Heart right ventricle (tissue), 16 donors: ENCODE data around the gene MYLK. TPM values are rescaled to one million over a fixed set of nuclear protein-coding genes. Genes with fewer than 3 reads are reported as not detected.

Experiments
- ATAC-seq, 8 donors: fragments of 200-7000 bp; cut with Tn5 transposase; one replicate each; pipeline ENCODE4 v1.9.1; 2020; ENCODE audit warnings: mild to moderate bottlenecking in 8 of 8, moderate library complexity in 8 of 8, moderate number of reproducible peaks in 1 of 8
- DNase-seq, 2 donors: peaks; one replicate each; pipeline ENCODE4 v3.0.0-alpha.2; 2020
- H3K27ac ChIP-seq, 10 donors: fragments of 200-600 bp; sonication (generic) in 2 of 10; one replicate each; pipeline versions ENCODE4 v1.5.0 to v1.8.0; 2020 to 2022; ENCODE audit warnings: mild to moderate bottlenecking in 3 of 10
- H3K27me3 ChIP-seq, 7 donors: fragments of 200-600 bp; one replicate each; pipeline ENCODE4 v1.8.0; 2021 to 2022; ENCODE audit warnings: mild to moderate bottlenecking in 2 of 7
- H3K36me3 ChIP-seq, 9 donors: fragments of 200-600 bp; sonication (generic) in 1 of 9; one replicate each; pipeline versions ENCODE4 v1.5.0 to v1.8.0; 2020 to 2022; ENCODE audit warnings: mild to moderate bottlenecking in 2 of 9
- H3K4me1 ChIP-seq, 9 donors: fragments of 200-600 bp; sonication (generic) in 1 of 9; one replicate each; pipeline versions ENCODE4 v1.5.0 to v1.8.0; 2020 to 2022; ENCODE audit warnings: mild to moderate bottlenecking in 4 of 9
- H3K4me3 ChIP-seq, 10 donors: fragments of 200-600 bp; sonication (generic) in 2 of 10; one replicate each; pipeline versions ENCODE4 v1.5.0 to v1.8.0; 2020 to 2022; ENCODE audit warnings: mild to moderate bottlenecking in 7 of 10, moderate library complexity in 2 of 10
- H3K9me3 ChIP-seq, 11 donors: fragments of 200-600 bp in 10 of 11; sonication (generic) in 2 of 11; one replicate each; pipeline versions ENCODE4 v1.5.0 to v1.8.0; 2013 to 2022; ENCODE audit warnings: mild to moderate bottlenecking in 2 of 11, control low read depth in 1 of 11, moderate library complexity in 1 of 11
- CTCF ChIP-seq, 9 donors: fragments of 200-600 bp; sonication (generic) in 2 of 9; IDR thresholded peaks; one replicate each; pipeline versions ENCODE4 v1.5.0 to v1.8.0; 2021 to 2022; ENCODE audit warnings: antibody characterized with exemption in 9 of 9, mild to moderate bottlenecking in 5 of 9, moderate library complexity in 1 of 9
- WGBS, 2 donors: extraction: QIAGEN DNeasy Blood & Tissue Kit; methylation state at CpG; one replicate each; pipeline ENCODE4 v1.1.7; 2013; ENCODE audit warnings: inconsistent platforms in 1 of 2; 5-methylcytosine and 5-hydroxymethylcytosine counted together
- intact Hi-C, 10 donors: fragments of 100-400 bp; cut with DNase I; formaldehyde crosslinking; loops; one replicate each; pipeline versions ENCODE4 v1.11.1 to v1.14.2; 2022
- polyA plus RNA-seq, 2 donors: library from polyadenylated mRNA; stranded (reverse); fragments of 200-250 nt; gene quantifications; one replicate each; pipeline ENCODE4 v1.2.3, GENCODE V29; 2013
- total RNA-seq, 10 donors: library from RNA; stranded (reverse); fragmentation: NEBNext Ultra II Directional in 3 of 10; extraction: Animal tissue kit (Norgen Biotek cat#: 25700) in 3 of 10; gene quantifications; one replicate each; pipeline versions ENCODE4 v1.2.1 to v1.2.4, GENCODE V29; 2021 to 2023
- donor health status: Arrhythmogenic right ventricular cardiomyopathy.
- donor health status: ischemic (EF 13 %, LVEDD 7.1; RV severe dilation, severe dysfunction).
- donor health status: healthy with polysubstance abuse.
- donor health status: DM: no; HTN: yes; CAD: no.
- donor health status: DM: no; HTN: no; CAD: no.
- donor health status: ischemic (EF 25% LVEDD 6.9; RV normal size, moderate dysfunction).
- donor health status: ischemic (EF 25% LVEDD 5.7; RV mildly dilated, moderate dysfunction).
- donor health status: healthy.
- donor health status: DM: yes; HTN: yes; CAD: no.
- donor health status: Ischemic cardiomyopathy.
- donor health status: ischemic (EF 35%, LVEDD 5.7; RV mildly dilated, moderate dysfunction).
- donor health status: nonischemic (EF 11% LVEDD 7.7; RV severe dilation, severe dysfunction).
- donor health status: DM: yes; HTN: yes; CAD: no.
- donor health status: PGD.
- donor health status: ischemic (EF 29% LVEDD 5.4; RV normal size, mild dysfunction).
- donor health status: nonischemic (EF 23%, LVEDD 6.1; RV moderate dilation, normal function).

The MYLK gene
- total and polyA plus RNA-seq, 12 donors, result 5.6 to 20.6 (median 11.6) TPM

GRCh38 chr3:123733341-123733740 lies 150.8 kb downstream of the MYLK start:
- intact Hi-C loops, result loop anchor here in 1 of 10 donors (10.0 kb wide), 1 partner anchor 251 kb away; no protein-coding TSS in a partner anchor
- ATAC-seq, result no peak
- Histone ChIP-seq H3K4me3 (no peak overlapping the region), H3K4me1 (no peaks in the 10 kb centered on the region), H3K36me3 (no peaks in the 10 kb centered on the region), H3K9me3 (no peaks in the 10 kb centered on the region), H3K27me3 (peaks cover 0 to 3% (median 0%) of the 10 kb centered on the region in 7 donors), H3K27ac (no peak overlapping the region)
- DNase-seq, result no peak
- WGBS, 2 donors, result 96 to 99% methylated on average over 4 of the region's 4 CpGs
- no peak for TF ChIP-seq CTCF (IDR thresholded peaks at IDR 0.05)

DNA sequence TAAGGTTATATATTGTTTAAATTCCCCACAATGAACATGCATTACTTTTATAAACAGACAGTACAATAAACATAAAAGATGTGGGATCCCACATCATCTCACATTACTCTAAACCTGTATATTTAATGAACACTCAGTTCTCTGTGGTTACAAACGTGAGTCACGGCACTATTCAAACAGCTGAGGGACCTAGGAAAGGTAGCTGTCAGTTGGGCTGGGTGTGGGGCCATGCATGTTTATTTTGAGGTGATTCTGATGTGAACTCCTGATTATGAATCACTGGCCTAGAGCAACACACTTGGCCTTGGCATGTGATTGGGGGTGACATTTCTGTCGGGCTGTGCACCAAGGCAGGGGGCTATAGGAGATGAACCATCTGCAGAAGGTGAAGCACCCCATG lies 151.7 kb downstream of the MYLK start:
- no peak for DNase-seq
- H3K27ac ChIP-seq, result no peak overlapping the region
- TF ChIP-seq CTCF (IDR thresholded peaks at IDR 0.05), result no peak
- H3K27me3 ChIP-seq, result peaks cover 0 to 3% (median 0%) of the 10 kb centered on the region in 7 donors
- no peak overlapping the region for H3K4me3 ChIP-seq
- H3K9me3 ChIP-seq, result no peaks in the 10 kb centered on the region
- no peaks in the 10 kb centered on the region for H3K36me3 ChIP-seq
- ATAC-seq, result no peak
- H3K4me1 ChIP-seq, result no peaks in the 10 kb centered on the region
- intact Hi-C loops, result loop anchor here in 1 of 10 donors (10.0 kb wide), 1 partner anchor 252 kb away; no protein-coding TSS in a partner anchor
- 90 to 95% methylated on average over 3 of the region's 3 CpGs for WGBS, 2 donors

- ATAC-seq (no peak), DNase-seq (no peak)
- Histone ChIP-seq H3K27ac (no peak overlapping the region), H3K4me1 (no peaks in the 10 kb centered on the region), H3K4me3 (no peak overlapping the region), H3K9me3 (no peaks in the 10 kb centered on the region), H3K36me3 (no peaks in the 10 kb centered on the region), H3K27me3 (peaks cover 0 to 3% (median 0%) of the 10 kb centered on the region in 7 donors)
- TF ChIP-seq CTCF (IDR thresholded peaks at IDR 0.05), result no peak
- intact Hi-C loops, result loop anchor here in 1 of 10 donors (10.0 kb wide), 1 partner anchor 254 kb away; no protein-coding TSS in a partner anchor
- 82% methylated on average over 4 of the region's 4 CpGs for WGBS, 2 donors
These were observed 153.3 kb downstream of the MYLK start for GRCh38 chr3:123730829-123731228.

DNA sequence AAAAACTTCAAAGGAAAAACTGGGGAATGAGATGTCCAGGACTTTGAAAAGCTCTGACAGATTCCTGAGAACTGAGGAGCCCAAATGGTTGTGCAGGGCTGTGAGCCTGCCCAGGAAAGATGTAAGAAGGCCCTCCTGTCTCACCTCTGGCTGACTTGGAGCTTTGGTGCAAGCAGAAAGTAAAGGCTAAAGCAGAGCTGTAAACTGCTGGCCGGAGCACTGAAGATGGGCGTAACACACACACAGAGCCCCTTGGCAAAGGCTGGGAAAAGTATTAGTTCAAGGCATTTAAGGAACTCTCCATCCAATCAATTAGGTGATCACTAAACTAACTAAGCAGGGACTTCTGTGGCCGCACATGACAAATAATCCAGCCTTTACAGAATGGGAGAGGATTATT lies 155.1 kb downstream of the MYLK start:
- Histone ChIP-seq H3K9me3 (no peaks in the 10 kb centered on the region), H3K27ac (no peak overlapping the region), H3K27me3 (peaks cover 0 to 3% (median 0%) of the 10 kb centered on the region in 7 donors), H3K4me1 (no peaks in the 10 kb centered on the region), H3K4me3 (no peak overlapping the region), H3K36me3 (no peaks in the 10 kb centered on the region)
- DNase-seq, result no peak
- no peak for TF ChIP-seq CTCF (IDR thresholded peaks at IDR 0.05)
- intact Hi-C loops, result no loop called here
- ATAC-seq, result no peak
- WGBS, 2 donors, result 95 to 96% methylated on average over 3 of the region's 3 CpGs
